Activated T-cell treated with anti-CD3 and anti-CD28 coated beads for 4 hours (primary cell): Measurements from ENCODE around the gene POLDIP3.
"Not testable (repeated sequence)": the region's sequence is repeated elsewhere in the genome, so short reads cannot be mapped to it uniquely, and the experiment has no call there.

ENCODE experiments used
- DNase-seq: peaks from one replicate; pipeline ENCODE4 v3.0.0-alpha.2; 2020

The POLDIP3 gene

GRCh38 chr22:42549331-42550060 lies 65.2 kb downstream of the POLDIP3 start:
- DNase-seq, result no peak

DNA sequence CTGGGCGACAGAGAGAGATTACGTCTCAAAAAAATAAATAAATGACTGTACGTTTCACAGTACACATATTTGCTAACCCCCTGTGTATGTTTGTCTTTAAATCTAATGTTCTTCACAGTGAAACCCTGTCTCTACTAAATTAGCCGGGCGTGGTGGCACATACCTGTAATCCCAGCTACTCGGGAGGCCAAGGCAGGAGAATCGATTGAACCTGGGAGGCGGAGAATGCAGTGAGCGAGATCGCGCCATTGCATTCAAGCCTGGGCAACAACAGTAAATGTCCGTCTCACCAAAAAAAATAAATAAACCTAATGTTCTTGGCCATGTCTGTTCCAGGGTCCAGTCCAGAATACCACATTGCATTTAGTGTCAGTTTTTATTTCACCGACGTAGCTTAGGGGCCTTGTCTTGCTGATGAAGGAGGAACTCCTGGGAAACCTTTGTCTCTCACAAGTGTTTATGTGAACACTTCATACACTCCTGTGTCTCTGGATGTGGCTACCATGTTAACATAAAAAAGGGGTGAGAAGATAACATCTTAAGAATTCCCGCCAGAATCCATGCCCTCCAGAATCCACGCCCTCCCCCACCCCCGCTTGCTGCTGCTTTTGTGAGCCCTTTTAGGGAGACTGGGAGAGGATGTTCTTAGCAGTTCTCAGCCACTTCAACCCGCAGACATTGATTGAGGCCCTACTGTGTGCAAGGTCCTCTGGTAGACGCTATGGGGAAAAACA lies 65.9 kb downstream of the POLDIP3 start:
- DNase-seq, result no peak

GRCh38 chr22:42548126-42548525 lies 66.6 kb downstream of the POLDIP3 start:
- not testable (repeated sequence) for DNase-seq

- no peak for DNase-seq
These were observed 67.1 kb downstream of the POLDIP3 start for GRCh38 chr22:42547562-42547961.

DNA sequence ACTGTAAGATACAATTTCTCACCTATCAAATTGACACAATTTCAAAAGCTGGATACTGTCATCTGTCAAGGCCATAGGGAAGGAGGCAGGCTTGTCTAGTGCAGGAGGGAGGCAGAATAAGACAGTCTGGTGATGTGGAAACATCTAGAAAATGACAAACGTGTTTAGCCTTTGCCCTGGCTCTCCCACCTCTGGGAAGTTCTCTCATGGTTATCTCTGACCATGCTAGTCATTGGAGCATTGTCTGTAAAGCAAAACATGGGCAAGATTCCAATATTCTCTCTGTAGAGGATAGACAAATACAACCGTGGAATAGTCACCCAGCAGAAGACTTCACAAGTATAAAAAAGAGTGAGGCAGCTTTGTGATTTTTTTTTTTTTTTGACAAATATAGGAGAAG lies 70.0 kb downstream of the POLDIP3 start:
- no peak for DNase-seq

DNA sequence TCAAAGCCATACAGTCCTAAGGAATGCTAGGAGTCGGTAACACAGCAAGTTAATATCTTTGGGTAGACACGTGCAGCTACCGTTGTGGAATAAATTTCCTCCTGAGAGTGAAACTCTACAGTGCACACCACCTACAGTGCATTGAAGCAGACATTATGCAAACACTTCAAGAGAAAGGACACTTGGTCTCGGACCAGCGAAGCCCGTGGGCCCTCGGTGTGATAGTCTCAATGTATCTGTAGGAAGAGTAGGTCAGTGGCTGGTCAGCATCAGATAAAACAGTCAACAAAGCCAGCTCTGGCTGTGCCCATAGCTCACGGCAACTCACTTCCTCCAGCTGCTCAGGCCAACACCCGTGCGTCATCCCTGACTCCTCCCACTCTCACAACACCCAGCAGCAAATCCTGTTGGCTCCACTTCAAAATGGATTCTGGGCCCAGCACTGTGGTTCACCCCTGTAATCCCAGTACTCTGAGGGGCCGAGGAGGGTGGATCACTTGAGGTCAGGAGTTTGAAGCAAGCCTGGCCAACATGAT lies 75.4 kb downstream of the POLDIP3 start:
- DNase-seq, result not testable (repeated sequence)

- DNase-seq, result not testable (repeated sequence)
These were observed 77.4 kb downstream of the POLDIP3 start for GRCh38 chr22:42537199-42537831.

GRCh38 chr22:42536634-42537033 lies 78.0 kb downstream of the POLDIP3 start:
- DNase-seq, result not testable (repeated sequence)

- DNase-seq, result no peak
These were observed 78.5 kb downstream of the POLDIP3 start for GRCh38 chr22:42536166-42536565.

DNA sequence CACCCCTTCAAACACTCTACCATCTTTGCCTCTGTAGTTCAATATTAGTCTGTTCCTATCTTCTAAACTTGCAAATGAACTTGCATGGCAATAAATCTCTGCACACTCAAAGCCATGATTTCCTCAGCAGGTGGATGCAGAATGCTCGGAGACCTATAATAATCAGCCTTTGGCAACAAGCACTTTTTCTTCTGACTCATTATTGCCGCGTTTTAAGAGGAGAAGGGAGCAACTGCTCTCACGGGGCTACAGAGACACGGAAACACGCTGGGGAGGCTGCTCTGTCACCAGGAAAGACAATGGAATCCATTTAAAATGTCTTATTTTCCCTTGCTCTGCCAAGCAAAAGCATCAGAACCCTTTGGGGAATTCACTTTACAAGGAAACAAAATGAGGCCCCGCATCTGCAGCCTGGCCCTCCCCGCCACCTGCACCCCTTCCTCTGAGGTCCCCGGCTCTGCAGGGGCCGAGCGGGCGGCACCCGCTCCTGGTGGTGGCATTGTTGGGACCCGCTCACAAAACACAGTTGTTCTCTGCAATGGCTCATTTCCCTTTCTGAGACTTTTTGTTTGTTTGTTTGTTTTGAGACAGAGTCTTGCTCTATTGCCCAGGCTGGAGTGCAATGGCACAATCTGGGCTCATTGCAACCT lies 79.5 kb downstream of the POLDIP3 start:
- DNase-seq, result not testable (repeated sequence)
